Right atrium auricular region (tissue), 2 donors: ENCODE results near the gene CHMP2B. TPM values are rescaled to one million over a fixed set of nuclear protein-coding genes. Genes with fewer than 3 reads are reported as not detected.

Experiments
- DNase-seq: peaks from one replicate; pipeline ENCODE4 v3.0.0-alpha.2; 2019; ENCODE audit warnings: low spot score
- H3K27ac ChIP-seq, 2 donors: fragments of 200-600 bp; sonication (generic); 1 replicate in 1 of 2; 2 replicates in 1 of 2; pipeline ENCODE4 v1.5.1; 2016 to 2019
- H3K27me3 ChIP-seq, 2 donors: fragments of 200-600 bp; sonication (generic); one replicate each; pipeline versions ENCODE4 v1.5.1 to v1.6.0; 2017 to 2019
- H3K36me3 ChIP-seq: fragments of 200-600 bp; sonication (generic); one replicate; pipeline ENCODE4 v1.5.1; 2016
- H3K4me1 ChIP-seq, 2 donors: fragments of 200-600 bp; sonication (generic); one replicate each; pipeline versions ENCODE4 v1.5.1 to v1.6.0; 2017 to 2019
- H3K4me3 ChIP-seq, 2 donors: fragments of 200-600 bp; sonication (generic); 1 replicate in 1 of 2; 2 replicates in 1 of 2; pipeline ENCODE4 v1.5.1; 2017 to 2019; ENCODE audit warnings: mild to moderate bottlenecking in 1 of 2, moderate library complexity in 1 of 2
- H3K9me3 ChIP-seq, 2 donors: fragments of 200-600 bp; sonication (generic); one replicate each; pipeline ENCODE4 v1.5.1; 2019
- total RNA-seq, 2 donors: library from RNA; depleted of rRNA; stranded (reverse); fragments of >200 nt; gene quantifications; one replicate each; pipeline ENCODE4 v1.1.0, GENCODE V29; 2016
- TF ChIP-seq, protein P1 (sequence below), 2 donors: fragments of 200-600 bp; sonication (generic); IDR thresholded peaks; one replicate each; pipeline ENCODE4 v1.5.1; 2019; ENCODE audit warnings: antibody characterized with exemption in 2 of 2

The CHMP2B gene, protein sequence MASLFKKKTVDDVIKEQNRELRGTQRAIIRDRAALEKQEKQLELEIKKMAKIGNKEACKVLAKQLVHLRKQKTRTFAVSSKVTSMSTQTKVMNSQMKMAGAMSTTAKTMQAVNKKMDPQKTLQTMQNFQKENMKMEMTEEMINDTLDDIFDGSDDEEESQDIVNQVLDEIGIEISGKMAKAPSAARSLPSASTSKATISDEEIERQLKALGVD
- total RNA-seq = 10 to 100 TPM; 30.7 to 32.4 TPM

DNA sequence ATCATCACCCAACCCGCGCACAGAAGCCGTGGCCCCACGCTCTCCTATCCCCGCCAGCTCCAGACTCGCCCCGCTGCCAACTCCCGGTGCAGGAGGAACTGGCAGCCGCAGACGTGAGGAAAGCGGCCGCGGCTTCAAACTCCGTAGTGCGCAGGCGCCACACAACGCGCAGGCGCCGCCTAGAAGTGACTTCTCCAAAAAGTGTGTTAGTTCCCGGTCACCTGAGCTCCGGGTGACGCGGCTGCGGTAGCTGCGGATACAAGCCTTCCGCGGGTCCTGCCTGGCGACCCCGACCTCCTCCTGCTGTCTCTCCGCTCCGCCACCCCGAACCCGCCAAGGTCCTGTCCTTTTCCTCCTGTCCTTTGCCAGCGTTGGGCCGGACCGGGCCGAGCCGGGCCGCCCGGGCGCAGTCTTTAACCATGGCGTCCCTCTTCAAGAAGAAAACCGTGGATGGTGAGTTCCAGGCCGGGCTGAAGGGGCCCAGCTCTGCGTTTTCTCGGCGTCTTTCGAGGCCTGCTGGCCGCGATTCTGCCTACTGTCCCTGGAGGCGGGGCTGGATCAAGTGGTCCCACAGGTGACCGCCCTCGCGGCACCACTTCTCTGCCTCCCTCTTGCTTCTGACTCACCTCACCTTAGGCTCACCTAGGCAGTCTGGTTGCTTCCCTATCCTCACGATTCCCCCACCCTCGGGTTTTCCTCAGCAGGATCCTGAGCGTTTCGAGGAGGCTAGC is at the start of gene CHMP2B:
Gene CHMP2B (plus strand): TSS at position 206 of the 731 bp plus-strand sequence. CDS start 214 bp downstream, at position 420.
- peak within 1 kb of the TSS; percentile 80 to 98 for H3K4me3 ChIP-seq
- no peaks in the 10 kb centered on the region for H3K27me3 ChIP-seq
- peak within 1 kb of the TSS; percentile 91 to 99 for H3K27ac ChIP-seq
- DNase-seq = peak; percentile 96
- no peaks in the 10 kb centered on the region for H3K9me3 ChIP-seq
- H3K36me3 ChIP-seq = no peaks in the 10 kb centered on the region
- TF ChIP-seq, protein P1, sequence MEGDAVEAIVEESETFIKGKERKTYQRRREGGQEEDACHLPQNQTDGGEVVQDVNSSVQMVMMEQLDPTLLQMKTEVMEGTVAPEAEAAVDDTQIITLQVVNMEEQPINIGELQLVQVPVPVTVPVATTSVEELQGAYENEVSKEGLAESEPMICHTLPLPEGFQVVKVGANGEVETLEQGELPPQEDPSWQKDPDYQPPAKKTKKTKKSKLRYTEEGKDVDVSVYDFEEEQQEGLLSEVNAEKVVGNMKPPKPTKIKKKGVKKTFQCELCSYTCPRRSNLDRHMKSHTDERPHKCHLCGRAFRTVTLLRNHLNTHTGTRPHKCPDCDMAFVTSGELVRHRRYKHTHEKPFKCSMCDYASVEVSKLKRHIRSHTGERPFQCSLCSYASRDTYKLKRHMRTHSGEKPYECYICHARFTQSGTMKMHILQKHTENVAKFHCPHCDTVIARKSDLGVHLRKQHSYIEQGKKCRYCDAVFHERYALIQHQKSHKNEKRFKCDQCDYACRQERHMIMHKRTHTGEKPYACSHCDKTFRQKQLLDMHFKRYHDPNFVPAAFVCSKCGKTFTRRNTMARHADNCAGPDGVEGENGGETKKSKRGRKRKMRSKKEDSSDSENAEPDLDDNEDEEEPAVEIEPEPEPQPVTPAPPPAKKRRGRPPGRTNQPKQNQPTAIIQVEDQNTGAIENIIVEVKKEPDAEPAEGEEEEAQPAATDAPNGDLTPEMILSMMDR (IDR thresholded peaks at IDR 0.05) = no peak
- peaks cover 0 to 22% of the 10 kb centered on the region in 2 donors for H3K4me1 ChIP-seq

DNA sequence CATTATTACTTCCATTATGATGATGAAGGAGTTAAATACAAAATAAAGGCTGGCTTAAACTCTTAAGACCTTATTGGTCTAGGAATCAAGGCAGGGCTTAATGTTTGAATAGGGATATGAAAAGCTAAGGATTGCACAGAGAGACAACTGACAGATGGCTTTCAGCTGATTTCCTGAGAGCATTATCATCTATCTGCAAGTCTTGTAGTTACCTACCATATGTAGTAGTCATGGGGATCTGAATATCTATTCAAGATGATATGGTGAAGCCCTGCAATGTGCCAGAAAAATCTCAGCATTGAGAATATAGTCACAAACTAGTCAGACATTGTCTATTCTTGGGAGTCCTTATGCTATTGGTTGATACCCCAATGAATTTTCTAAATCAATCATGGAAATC is 47.5 kb upstream of the CHMP2B start:
- no peaks in the 10 kb centered on the region for H3K27me3 ChIP-seq
- H3K4me3 ChIP-seq = no peak overlapping the region
- no peaks in the 10 kb centered on the region for H3K4me1 ChIP-seq
- no peaks in the 10 kb centered on the region for H3K9me3 ChIP-seq
- TF ChIP-seq, protein P1 (IDR thresholded peaks at IDR 0.05) = no peak
- H3K27ac ChIP-seq = no peak overlapping the region
- H3K36me3 ChIP-seq = no peaks in the 10 kb centered on the region
- DNase-seq = no peak

DNA sequence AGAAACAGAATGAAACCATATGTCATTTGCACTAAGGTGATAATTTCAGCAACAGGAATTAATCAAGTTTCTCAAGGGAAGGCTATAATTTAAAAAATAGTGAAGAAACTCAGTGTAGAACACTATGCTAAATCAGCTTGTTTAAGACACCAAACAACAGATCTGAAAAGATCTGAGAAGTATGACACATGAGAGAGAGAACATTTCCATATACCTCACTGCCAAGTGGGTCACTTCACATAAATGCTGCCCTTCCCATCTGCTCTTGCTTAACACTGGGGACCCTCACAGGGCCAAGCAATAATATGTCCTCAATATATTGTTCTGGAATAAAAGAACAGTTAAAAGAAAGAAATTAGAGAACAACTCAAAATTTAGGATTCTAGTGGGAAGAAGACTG is 45.6 kb upstream of the CHMP2B start:
- no peak for DNase-seq
- H3K36me3 ChIP-seq = no peaks in the 10 kb centered on the region
- TF ChIP-seq, protein P1 (IDR thresholded peaks at IDR 0.05) = no peak

DNA sequence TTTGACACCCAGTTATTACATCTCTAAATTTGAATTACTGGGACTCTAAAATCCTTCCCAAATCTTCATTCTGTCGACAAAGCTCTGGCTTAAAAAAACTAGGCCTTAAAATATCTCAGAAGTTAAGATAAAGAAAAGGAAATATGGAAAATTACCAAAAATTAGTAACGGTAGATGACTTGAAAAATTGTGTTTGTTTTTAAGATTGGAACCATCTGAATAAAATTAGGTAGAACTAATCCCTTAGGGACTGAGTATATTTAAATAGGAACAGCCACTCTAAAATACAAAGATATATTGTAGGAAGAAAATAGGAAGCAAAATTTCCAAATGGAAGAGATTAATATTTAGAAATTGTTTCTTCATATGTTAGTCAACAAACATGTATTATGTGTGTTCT is 45.1 kb upstream of the CHMP2B start:
- no peak overlapping the region for H3K27ac ChIP-seq
- TF ChIP-seq, protein P1 (IDR thresholded peaks at IDR 0.05) = no peak
- H3K4me3 ChIP-seq = no peak overlapping the region
- H3K9me3 ChIP-seq = no peaks in the 10 kb centered on the region
- DNase-seq = no peak
- H3K36me3 ChIP-seq = no peaks in the 10 kb centered on the region
- no peaks in the 10 kb centered on the region for H3K4me1 ChIP-seq
- H3K27me3 ChIP-seq = no peaks in the 10 kb centered on the region

More for the DNA sequence above, 45.6 kb upstream of the CHMP2B start:
- H3K4me1 ChIP-seq = no peaks in the 10 kb centered on the region
- H3K4me3 ChIP-seq = no peak overlapping the region
- no peak overlapping the region for H3K27ac ChIP-seq
- no peaks in the 10 kb centered on the region for H3K27me3 ChIP-seq
- H3K9me3 ChIP-seq = no peaks in the 10 kb centered on the region

DNA sequence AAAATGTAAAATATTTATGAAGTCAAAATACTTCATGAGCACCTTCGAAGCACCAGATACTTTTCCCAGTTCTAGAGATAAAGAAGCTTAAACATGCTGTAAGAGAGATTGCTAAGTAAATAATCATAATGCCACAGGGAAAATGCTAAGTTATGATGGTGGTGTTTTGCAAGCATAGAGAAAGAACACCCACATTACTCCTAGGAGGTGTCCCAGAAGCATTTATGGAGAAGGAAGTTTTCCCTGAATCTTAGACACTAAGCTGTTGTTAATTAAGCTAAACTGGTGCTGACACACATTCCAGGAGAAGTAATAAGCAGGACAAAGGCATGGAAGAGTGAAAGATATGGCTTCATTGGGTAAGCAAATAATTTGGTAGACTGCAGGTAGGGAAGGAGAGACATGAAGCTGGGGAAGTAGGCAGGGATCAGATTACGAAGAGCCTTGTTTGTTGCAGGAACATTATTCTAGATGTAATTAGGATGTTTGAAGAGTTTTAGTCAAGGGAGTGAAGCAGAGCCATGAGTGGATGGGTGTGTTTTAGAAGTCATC is 40.4 kb upstream of the CHMP2B start:
- Histone ChIP-seq H3K4me1 (no peaks in the 10 kb centered on the region), H3K27me3 (no peaks in the 10 kb centered on the region), H3K27ac (no peak overlapping the region), H3K9me3 (no peaks in the 10 kb centered on the region), H3K36me3 (no peaks in the 10 kb centered on the region), H3K4me3 (no peak overlapping the region)
- TF ChIP-seq, protein P1 (IDR thresholded peaks at IDR 0.05) = no peak
- DNase-seq = no peak
